HUES64 (cell line): ENCODE data around the gene MRPL34.

Source experiments
- H3K27ac ChIP-seq: 2 replicates; pipeline ENCODE4 v1.7.0; 2013; ENCODE audit warnings: low read depth, low read length, inconsistent platforms
- H3K27me3 ChIP-seq: 2 replicates; pipeline ENCODE4 v1.6.1; 2013; ENCODE audit warnings: mild to moderate bottlenecking, low read length; ENCODE audit not compliant: insufficient read depth
- H3K36me3 ChIP-seq: 2 replicates; pipeline ENCODE4 v1.6.1; 2013; ENCODE audit warnings: mild to moderate bottlenecking, low read length; ENCODE audit not compliant: insufficient read depth
- H3K4me1 ChIP-seq: 2 replicates; pipeline ENCODE4 v1.6.1; 2013; ENCODE audit warnings: mild to moderate bottlenecking, low read length, moderate library complexity; ENCODE audit not compliant: insufficient read depth
- H3K4me3 ChIP-seq: 2 replicates; pipeline ENCODE4 v1.5.1; 2013; ENCODE audit warnings: mild to moderate bottlenecking, low read length, moderate library complexity
- H3K9ac ChIP-seq: 2 replicates; pipeline ENCODE4 v1.6.1; 2013; ENCODE audit warnings: mild to moderate bottlenecking, low read depth, low read length
- H3K9me3 ChIP-seq: 2 replicates; pipeline ENCODE4 v1.6.1; 2013; ENCODE audit warnings: low read depth, low read length; ENCODE audit not compliant: insufficient read depth
- WGBS: fragments of 150-250, 120-280 bp; methylation state at CpG from one replicate; pipeline ENCODE4 v1.1.7; 2013; ENCODE audit warnings: missing lambda C conversion rate; 5-methylcytosine and 5-hydroxymethylcytosine counted together

The MRPL34 gene

GRCh38 chr19:17348700-17349099, 43.0 kb downstream of the MRPL34 start:
- peak overlapping the region; percentile 2; the same call in 1 of the 2 replicates for H3K9ac ChIP-seq
- no peaks in the 10 kb centered on the region for H3K9me3 ChIP-seq
- whole genome bisulfite sequencing: 13% methylated on average over 12 of the region's 12 CpGs
- no peak overlapping the region for H3K4me3 ChIP-seq
- peak overlapping the region; percentile 37 for H3K27ac ChIP-seq
- H3K36me3 ChIP-seq: no peaks in the 10 kb centered on the region
- H3K27me3 ChIP-seq: no peaks in the 10 kb centered on the region
- H3K4me1 ChIP-seq: no peaks in the 10 kb centered on the region

GRCh38 chr19:17351815-17352435, 46.3 kb downstream of the MRPL34 start:
- no peaks in the 10 kb centered on the region for H3K4me1 ChIP-seq
- no peak overlapping the region for H3K4me3 ChIP-seq
- H3K9me3 ChIP-seq: no peaks in the 10 kb centered on the region
- H3K27me3 ChIP-seq: no peaks in the 10 kb centered on the region
- H3K9ac ChIP-seq: no peak overlapping the region
- H3K27ac ChIP-seq: no peak overlapping the region
- 95% methylated on average over 45 of the region's 45 CpGs for WGBS
- H3K36me3 ChIP-seq: no peaks in the 10 kb centered on the region

- Histone ChIP-seq H3K27ac (no peak overlapping the region), H3K4me3 (no peak overlapping the region), H3K4me1 (no peaks in the 10 kb centered on the region), H3K9ac (no peak overlapping the region), H3K9me3 (no peaks in the 10 kb centered on the region), H3K36me3 (no peaks in the 10 kb centered on the region), H3K27me3 (no peaks in the 10 kb centered on the region)
- 74% methylated on average over 14 of the region's 14 CpGs for WGBS
These were observed 47.1 kb downstream of the MRPL34 start for GRCh38 chr19:17352608-17353280.

- Histone ChIP-seq H3K4me3 (no peak overlapping the region), H3K27me3 (no peaks in the 10 kb centered on the region), H3K9me3 (no peaks in the 10 kb centered on the region), H3K36me3 (no peaks in the 10 kb centered on the region), H3K9ac (no peak overlapping the region), H3K4me1 (no peaks in the 10 kb centered on the region), H3K27ac (no peak overlapping the region)
- WGBS: 89% methylated on average over 8 of the region's 8 CpGs
These were observed 47.7 kb downstream of the MRPL34 start for GRCh38 chr19:17353386-17353785.
